Right cardiac atrium (tissue), 5 donors: ENCODE data around the gene URGCP. TPM values are rescaled to one million over a fixed set of nuclear protein-coding genes. Genes with fewer than 3 reads are reported as not detected.
A peak's percentile ranks its signal among the peaks of the same experiment; 100 is the strongest.
"Not testable (repeated sequence)": the region's sequence is repeated elsewhere in the genome, so short reads cannot be mapped to it uniquely, and the experiment has no call there.

Experiments
- ATAC-seq, 2 donors: fragments of 200-7000 bp; cut with Tn5 transposase; one replicate each; pipeline versions ENCODE4 v1.8.0 to v1.9.1; 2020; ENCODE audit warnings: moderate library complexity in 2 of 2, mild to moderate bottlenecking in 1 of 2
- DNase-seq, 3 donors: peaks; one replicate each; pipeline ENCODE4 v3.0.0-alpha.2; 2020
- H3K27ac ChIP-seq: one replicate; pipeline ENCODE4 v1.5.1; 2013; ENCODE audit warnings: mild to moderate bottlenecking, low read length, control low read depth, moderate library complexity
- H3K27me3 ChIP-seq: one replicate; pipeline ENCODE4 v1.6.1; 2013; ENCODE audit not compliant: control insufficient read depth, insufficient read depth
- H3K4me1 ChIP-seq: one replicate; pipeline ENCODE4 v1.6.1; 2013; ENCODE audit warnings: low read length; ENCODE audit not compliant: control insufficient read depth, insufficient read depth
- H3K4me3 ChIP-seq: one replicate; pipeline ENCODE4 v1.5.1; 2013; ENCODE audit warnings: low read length, control low read depth
- H3K9me3 ChIP-seq: one replicate; pipeline ENCODE4 v1.6.1; 2013; ENCODE audit warnings: low read length; ENCODE audit not compliant: control insufficient read depth
- WGBS: extraction: QIAGEN DNeasy Blood & Tissue Kit; methylation state at CpG from one replicate; pipeline ENCODE4 v1.1.7; 2013; 5-methylcytosine and 5-hydroxymethylcytosine counted together
- intact Hi-C, 4 donors: fragments of 100-400 bp; cut with DNase I; formaldehyde crosslinking; loops; one replicate each; pipeline versions ENCODE4 v1.11.0 to v1.14.0; 2022 to 2023
- polyA plus RNA-seq: library from polyadenylated mRNA; stranded (reverse); fragments of 200-250 nt; gene quantifications from one replicate; pipeline ENCODE4 v1.2.3, GENCODE V29; 2013
- total RNA-seq, 4 donors: library from RNA; stranded (reverse); fragmentation: NEBNext Ultra II Directional; extraction: Animal tissue kit (Norgen Biotek cat#: 25700); gene quantifications; one replicate each; pipeline ENCODE4 v1.2.1, GENCODE V29; 2021
- donor health status: healthy with polysubstance abuse.
- donor health status: DM: no; HTN: yes; CAD: no.
- donor health status: DM: no; HTN: no; CAD: no.
- donor health status: DM: no; HTN: yes; CAD: no; lungs with severe emphysema.
- donor health status: DM: yes; HTN: yes; CAD: no.

URGCP gene
- total and polyA plus RNA-seq, 5 donors = 26.5 to 43.6 (median 38.2) TPM

DNA sequence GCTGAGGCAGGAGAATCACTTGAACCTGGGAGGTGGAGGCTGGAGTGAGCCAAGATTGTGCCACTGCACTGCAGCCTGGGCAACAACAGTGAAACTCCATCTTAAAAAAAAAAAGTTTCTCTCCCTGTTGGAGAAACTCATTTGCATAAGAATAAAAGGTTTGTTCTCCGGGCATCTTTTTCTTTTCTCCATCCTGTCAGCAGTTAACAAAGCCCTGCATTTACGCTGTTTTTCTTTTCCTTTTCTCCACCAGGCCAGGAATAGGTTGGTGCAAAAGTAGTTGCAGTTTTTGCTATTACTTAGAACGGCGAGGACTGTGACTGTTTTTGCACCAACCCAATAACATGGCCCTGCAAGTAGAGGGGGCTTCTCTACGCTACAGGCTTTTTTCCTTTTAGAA lies 9.5 kb upstream of the URGCP start:
- DNase-seq (no peak), ATAC-seq (no peak)
- Histone ChIP-seq H3K27ac (no peak overlapping the region), H3K4me1 (no peaks in the 10 kb centered on the region), H3K9me3 (no peaks in the 10 kb centered on the region), H3K4me3 (no peak overlapping the region), H3K27me3 (no peaks in the 10 kb centered on the region)
- intact Hi-C loops = no loop called here
- WGBS = 91% methylated on average over 5 of the region's 5 CpGs

GRCh38 chr7:43914795-43915194 lies 8.4 kb upstream of the URGCP start:
- 86% methylated on average over 5 of the region's 5 CpGs for WGBS
- intact Hi-C loops = no loop called here

GRCh38 chr7:43905956-43906330 lies 453 bp downstream of the URGCP start:
- Histone ChIP-seq H3K4me3 (peak overlapping the region; percentile 98), H3K4me1 (peaks cover 17% of the 10 kb centered on the region), H3K27ac (peak overlapping the region; percentile 90), H3K27me3 (no peaks in the 10 kb centered on the region), H3K9me3 (no peaks in the 10 kb centered on the region)
- peak; percentile 20 to 27 for ATAC-seq
- WGBS = under 1% methylated on average over 43 of the region's 43 CpGs
- peak; percentile 29 to 70 (median 56) for DNase-seq
- intact Hi-C loops = no loop called here

More at GRCh38 chr7:43914795-43915194, 8.4 kb upstream of the URGCP start:
- no peaks in the 10 kb centered on the region for H3K4me1 ChIP-seq
- H3K27ac ChIP-seq = no peak overlapping the region
- H3K9me3 ChIP-seq = no peaks in the 10 kb centered on the region
- ATAC-seq = no peak
- no peaks in the 10 kb centered on the region for H3K27me3 ChIP-seq
- no peak for DNase-seq
- H3K4me3 ChIP-seq = no peak overlapping the region

DNA sequence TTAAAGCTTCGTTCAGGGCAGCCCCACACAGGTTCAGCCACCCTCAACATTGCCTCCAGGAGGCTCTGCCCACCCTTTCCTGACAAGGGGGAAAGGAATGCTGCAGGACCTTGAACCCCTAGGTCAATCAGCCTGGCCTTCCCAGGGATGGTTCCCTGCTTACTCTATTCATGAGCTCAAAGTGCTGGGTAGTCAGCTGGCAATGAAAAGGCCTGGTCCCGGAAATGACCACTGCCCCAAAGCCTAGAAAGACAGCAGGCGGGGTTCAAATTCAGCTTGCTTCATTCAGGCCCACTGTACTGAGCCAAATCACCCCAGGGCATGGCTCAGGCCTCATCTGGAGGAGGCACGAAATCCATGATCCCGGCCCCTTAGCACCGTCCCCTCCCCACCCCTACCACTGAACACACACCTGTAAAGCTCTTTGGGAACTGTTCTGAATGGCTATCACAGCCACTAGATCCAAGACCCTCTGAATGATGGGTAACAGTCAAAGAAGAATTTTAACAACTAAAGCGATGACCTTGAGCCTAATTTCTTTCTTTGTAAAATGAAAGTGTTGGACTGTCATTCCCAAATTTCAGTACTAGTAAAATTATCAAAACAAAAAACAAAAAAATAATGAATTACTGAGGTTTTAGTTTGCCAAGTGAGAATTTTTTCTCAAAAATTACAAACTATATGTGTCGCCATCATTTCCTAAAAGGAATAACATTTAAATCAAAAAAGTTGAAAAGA lies 1.0 kb downstream of the URGCP start:
- DNase-seq = peak in 2 of 3 donors; percentile 31 to 42
- H3K27me3 ChIP-seq = no peaks in the 10 kb centered on the region
- WGBS = 33% methylated on average over 8 of the region's 8 CpGs
- peak overlapping the region; percentile 90 for H3K27ac ChIP-seq
- peak; percentile 39 to 42 for ATAC-seq
- H3K4me1 ChIP-seq = peaks cover 17% of the 10 kb centered on the region
- intact Hi-C loops = no loop called here
- peak overlapping the region; percentile 98 for H3K4me3 ChIP-seq
- no peaks in the 10 kb centered on the region for H3K9me3 ChIP-seq

DNA sequence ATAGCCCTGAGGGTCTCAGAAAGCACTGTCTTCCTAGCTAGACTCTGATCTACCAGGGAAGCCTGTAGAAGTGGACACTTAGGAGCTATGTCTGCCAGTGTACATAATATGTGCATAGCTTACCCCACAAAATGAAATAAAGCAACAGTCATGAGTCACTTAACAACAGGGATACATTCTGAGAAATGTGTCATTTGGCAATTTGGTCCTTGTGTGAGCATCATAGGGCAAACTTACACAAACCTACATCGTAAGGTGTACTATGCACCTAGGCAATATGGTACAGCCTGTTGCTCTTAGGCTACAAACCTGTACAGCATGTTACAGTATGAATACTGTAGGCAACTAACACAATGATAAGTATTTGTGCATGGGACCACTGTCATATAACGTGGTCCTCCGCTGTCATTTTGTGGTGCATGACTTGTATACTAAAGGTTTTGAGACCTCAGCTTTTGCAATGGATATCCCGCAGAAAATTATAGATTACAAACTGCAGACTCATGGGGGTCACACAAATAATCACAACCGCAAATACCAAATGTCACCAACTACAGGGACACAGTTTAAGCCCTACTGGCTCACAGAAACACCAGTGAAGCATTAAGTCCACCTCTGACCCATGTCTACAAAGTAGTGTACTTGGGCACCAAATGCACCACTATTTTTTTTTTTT lies 1.7 kb downstream of the URGCP start:
- 93% methylated on average over 5 of the region's 5 CpGs for WGBS
- peaks cover 17% of the 10 kb centered on the region for H3K4me1 ChIP-seq
- DNase-seq (no peak), ATAC-seq (no peak)
- H3K27ac ChIP-seq = peak overlapping the region; percentile 59
- intact Hi-C loops = no loop called here
- H3K27me3 ChIP-seq = no peaks in the 10 kb centered on the region
- H3K4me3 ChIP-seq = peak overlapping the region; percentile 98
- no peaks in the 10 kb centered on the region for H3K9me3 ChIP-seq

DNA sequence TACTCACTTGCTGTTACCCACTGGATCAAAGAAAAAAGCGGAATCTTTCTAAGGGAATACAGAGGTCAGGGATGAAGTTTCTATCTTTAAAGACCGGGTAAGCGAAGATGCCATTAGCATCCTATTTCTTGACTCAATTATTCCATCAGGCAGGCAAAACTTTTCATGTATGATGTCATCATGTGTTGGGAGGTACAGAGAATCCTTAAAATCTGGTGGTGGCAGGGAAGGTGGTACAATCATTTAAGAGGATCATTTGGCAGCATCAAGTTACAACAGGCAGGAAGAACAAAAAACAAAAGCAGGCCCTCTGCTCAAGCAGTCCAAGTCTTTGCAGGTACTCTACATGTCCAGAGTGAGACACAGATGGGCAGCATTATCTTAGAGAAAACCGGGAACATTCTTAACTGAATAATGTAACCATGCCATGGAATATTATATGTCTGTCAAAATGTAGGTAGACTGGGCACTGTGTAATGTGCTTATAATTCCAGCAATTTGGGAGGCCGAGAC lies 3.8 kb downstream of the URGCP start:
- ATAC-seq = no peak
- Histone ChIP-seq H3K9me3 (no peaks in the 10 kb centered on the region), H3K4me1 (peaks cover 17% of the 10 kb centered on the region), H3K27me3 (no peaks in the 10 kb centered on the region), H3K27ac (no peak overlapping the region), H3K4me3 (no peak overlapping the region)
- DNase-seq = no peak
- intact Hi-C loops = no loop called here
- 96% methylated on average over 5 of the region's 5 CpGs for WGBS

DNA sequence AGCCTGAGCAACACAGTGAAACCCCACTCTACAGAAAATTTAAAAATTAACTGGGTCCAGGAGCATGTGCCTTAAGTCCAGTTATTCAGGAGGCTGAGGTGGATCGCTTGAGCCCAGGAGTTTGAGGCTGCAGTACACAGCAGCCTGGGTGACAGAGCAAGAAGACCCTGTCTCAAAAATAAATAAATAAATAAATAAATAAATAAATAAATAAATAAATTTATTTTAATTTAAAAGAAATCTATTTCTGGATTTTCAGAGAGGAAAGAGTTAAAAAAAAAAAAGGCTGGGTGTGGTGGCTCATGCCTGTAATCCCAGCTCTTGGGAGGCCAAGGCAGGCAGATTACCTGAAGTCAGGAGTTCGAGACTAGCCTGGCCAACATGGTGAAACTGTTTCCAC lies 7.8 kb downstream of the URGCP start:
- 97% methylated on average over 2 of the region's 2 CpGs for WGBS
- H3K4me3 ChIP-seq, H3K9me3 ChIP-seq, intact Hi-C loops, H3K27ac ChIP-seq, DNase-seq, H3K27me3 ChIP-seq, ATAC-seq: not testable (repeated sequence)
- H3K4me1 ChIP-seq = peaks cover 12% of the 10 kb centered on the region

- intact Hi-C loops = no loop called here
- WGBS = 93% methylated on average over 8 of the region's 8 CpGs
These were observed 10.5 kb downstream of the URGCP start for GRCh38 chr7:43895847-43896415.

DNA sequence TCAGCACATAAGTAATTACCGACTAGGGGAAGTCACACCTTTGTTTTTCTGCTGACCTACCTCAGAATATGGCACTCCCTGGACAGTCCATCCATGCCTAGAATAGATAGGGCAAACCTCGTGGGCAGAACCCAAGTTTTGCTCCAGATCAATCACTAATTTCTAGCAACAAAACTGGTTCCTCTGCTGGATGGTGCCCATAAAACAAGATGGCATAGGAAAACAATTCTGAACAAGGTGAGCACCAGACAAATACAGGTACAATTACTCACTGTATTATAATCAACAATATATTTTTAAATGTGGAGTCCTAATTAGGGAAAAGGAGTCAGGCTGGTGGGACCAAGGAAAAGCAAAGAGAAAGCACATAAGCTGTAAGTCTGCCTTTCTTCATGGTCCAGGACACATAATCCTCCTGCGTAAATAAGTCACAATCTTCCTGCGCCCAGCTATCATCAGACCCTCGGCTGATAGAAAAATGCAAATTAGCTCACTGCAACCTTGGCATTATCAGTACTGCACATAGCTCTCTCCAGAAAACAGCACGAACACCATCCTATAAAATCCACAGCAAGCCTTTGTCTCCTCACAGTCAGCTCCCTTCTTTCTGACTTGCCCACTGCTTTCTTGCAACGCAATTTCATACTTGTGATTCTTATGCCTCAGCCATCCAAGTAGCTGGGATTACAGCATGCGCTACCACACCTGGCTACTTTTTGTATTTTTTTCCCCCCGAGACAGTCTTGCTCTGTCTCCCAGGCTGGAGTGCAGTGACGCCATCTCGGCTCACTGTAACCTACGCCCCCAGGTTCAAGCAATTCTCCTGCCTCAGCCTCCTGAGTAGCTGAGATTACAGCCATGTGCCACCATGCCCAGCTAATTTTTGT lies 15.1 kb downstream of the URGCP start:
- Histone ChIP-seq H3K27ac (no peak overlapping the region), H3K4me3 (no peak overlapping the region), H3K27me3 (no peaks in the 10 kb centered on the region), H3K9me3 (no peaks in the 10 kb centered on the region), H3K4me1 (peaks cover 11% of the 10 kb centered on the region)
- ATAC-seq (no peak), DNase-seq (no peak)
- intact Hi-C loops = no loop called here
- 76% methylated on average over 12 of the region's 12 CpGs for WGBS

More at GRCh38 chr7:43895847-43896415, 10.5 kb downstream of the URGCP start:
- Histone ChIP-seq H3K27me3 (no peaks in the 10 kb centered on the region), H3K27ac (no peak overlapping the region), H3K9me3 (no peaks in the 10 kb centered on the region), H3K4me1 (peaks cover 6% of the 10 kb centered on the region), H3K4me3 (no peak overlapping the region)
- no peak for DNase-seq
- no peak for ATAC-seq

GRCh38 chr7:43890468-43890867 lies 15.9 kb downstream of the URGCP start:
- no peak overlapping the region for H3K4me3 ChIP-seq
- H3K27me3 ChIP-seq = no peaks in the 10 kb centered on the region
- 94% methylated on average over 6 of the region's 6 CpGs for WGBS
- ATAC-seq = peak; percentile 41 to 47
- H3K4me1 ChIP-seq = peaks cover 11% of the 10 kb centered on the region
- no peaks in the 10 kb centered on the region for H3K9me3 ChIP-seq
- DNase-seq = no peak
- H3K27ac ChIP-seq = no peak overlapping the region
- intact Hi-C loops = no loop called here
